IMR-90 (cell line): Measurements from ENCODE around the gene CIC. TPM values are rescaled to one million over a fixed set of nuclear protein-coding genes. Genes with fewer than 3 reads are reported as not detected.

Source experiments
- ATAC-seq: fragments of 200-7000 bp; cut with Tn5 transposase; 2 replicates; pipeline ENCODE4 v1.9.1; 2020; ENCODE audit warnings: low read depth, mild to moderate bottlenecking, moderate library complexity
- BruUV-seq: library from RNA; stranded (reverse); fragments of 400-500 nt; replicated peaks from 2 replicates; lab custom pipeline; 2021; lab: Mats Ljungman, UMichigan
- CTCF ChIA-PET: fragments of 300-600 bp; formaldehyde crosslinking; extraction: SDS; loops from one replicate; lab custom pipeline; 2021; ENCODE audit warnings: antibody characterized with exemption; lab: Yijun Ruan, JAX
- POLR2A ChIA-PET: fragments of 300-600 bp; sonication (Branson Sonifier 250); formaldehyde crosslinking; loops from one replicate; lab custom pipeline; 2022; ENCODE audit warnings: antibody characterized with exemption; ENCODE audit not compliant: unreplicated experiment; lab: Charles Lee
- DNase-seq: peaks from one replicate; pipeline ENCODE4 v3.0.0; 2013
- H2AFZ ChIP-seq: replicated peaks from 2 replicates; pipeline ENCODE3; 2013; ENCODE audit warnings: low read length, mild to moderate bottlenecking; ENCODE audit not compliant: poor library complexity
- H2AK5ac ChIP-seq: 2 replicates; pipeline ENCODE4 v1.6.1; 2013; ENCODE audit warnings: low read depth, low read length, inconsistent platforms
- H2AK9ac ChIP-seq: replicated peaks from 2 replicates; pipeline ENCODE3; 2013; ENCODE audit warnings: mild to moderate bottlenecking, low read depth, low read length, moderate library complexity; ENCODE audit not compliant: poor library complexity
- H2BK120ac ChIP-seq: 2 replicates; pipeline ENCODE4 v1.6.1; 2013; ENCODE audit warnings: low read depth, low read length, inconsistent platforms
- H2BK15ac ChIP-seq: 3 replicates; pipeline ENCODE4 v1.6.1; 2013; ENCODE audit warnings: low read depth, low read length, inconsistent platforms
- H2BK20ac ChIP-seq: 2 replicates; pipeline ENCODE4 v1.6.1; 2013; ENCODE audit warnings: low read depth, mild to moderate bottlenecking, inconsistent platforms, low read length, moderate library complexity
- H2BK5ac ChIP-seq: 2 replicates; pipeline ENCODE4 v1.6.1; 2013; ENCODE audit warnings: mild to moderate bottlenecking, low read depth, low read length, inconsistent platforms; ENCODE audit not compliant: poor library complexity, severe bottlenecking
- H3K14ac ChIP-seq: replicated peaks from 2 replicates; pipeline ENCODE4 v1.6.1; 2013; ENCODE audit warnings: low read depth, low read length, inconsistent platforms
- H3K18ac ChIP-seq: 2 replicates; pipeline ENCODE4 v1.6.1; 2013; ENCODE audit warnings: low read depth, low read length, control low read depth
- H3K23ac ChIP-seq: 2 replicates; pipeline ENCODE4 v1.6.1; 2013; ENCODE audit warnings: low read depth, low read length, inconsistent platforms
- H3K27ac ChIP-seq: 2 replicates; pipeline ENCODE4 v1.5.1; 2013; ENCODE audit warnings: mild to moderate bottlenecking, control low read depth, low read length; ENCODE audit not compliant: insufficient read depth
- H3K27me3 ChIP-seq: 2 replicates; pipeline ENCODE4 v1.6.1; 2013; ENCODE audit warnings: low read length; ENCODE audit not compliant: control insufficient read depth, insufficient read depth
- H3K36me3 ChIP-seq: 2 replicates; pipeline ENCODE4 v1.6.1; 2013; ENCODE audit warnings: low read length, mixed read lengths; ENCODE audit not compliant: control insufficient read depth, insufficient read depth
- H3K4ac ChIP-seq: 2 replicates; pipeline ENCODE4 v1.6.1; 2013; ENCODE audit warnings: low read depth, low read length, inconsistent platforms
- H3K4me1 ChIP-seq: 2 replicates; pipeline ENCODE4 v1.6.1; 2013; ENCODE audit warnings: low read length, mixed read lengths; ENCODE audit not compliant: control insufficient read depth, insufficient read depth
- H3K4me2 ChIP-seq: 2 replicates; pipeline ENCODE4 v1.6.1; 2013; ENCODE audit warnings: low read depth, mild to moderate bottlenecking, control low read depth, low read length, moderate library complexity
- H3K4me3 ChIP-seq: 2 replicates; pipeline ENCODE4 v1.5.1; 2013; ENCODE audit warnings: low read depth, mild to moderate bottlenecking, control low read depth, low read length, moderate library complexity; ENCODE audit not compliant: insufficient read depth
- H3K56ac ChIP-seq: 2 replicates; pipeline ENCODE4 v1.6.1; 2013; ENCODE audit warnings: low read length, inconsistent platforms; ENCODE audit not compliant: insufficient read depth; ENCODE audit errors: extremely low read depth
- H3K79me1 ChIP-seq, 2 experiments: 2 replicates each; pipeline ENCODE4 v1.6.1; 2013; ENCODE audit warnings: low read length in 2 of 2, inconsistent platforms in 1 of 2, low read depth in 1 of 2
- H3K9ac ChIP-seq: 2 replicates; pipeline ENCODE4 v1.6.1; 2013; ENCODE audit warnings: low read depth, low read length, control low read depth
- H3K9me1 ChIP-seq: 2 replicates; pipeline ENCODE4 v1.6.1; 2013; ENCODE audit warnings: low read length, inconsistent platforms; ENCODE audit not compliant: insufficient read depth
- H3K9me3 ChIP-seq: 2 replicates; pipeline ENCODE4 v1.6.1; 2013; ENCODE audit warnings: low read length; ENCODE audit not compliant: control insufficient read depth, insufficient read depth
- H4K20me1 ChIP-seq: 2 replicates; pipeline ENCODE4 v1.6.1; 2013; ENCODE audit warnings: low read length, inconsistent platforms; ENCODE audit not compliant: insufficient read depth
- H4K5ac ChIP-seq: 2 replicates; pipeline ENCODE4 v1.6.1; 2013; ENCODE audit warnings: mild to moderate bottlenecking, low read depth, low read length, control low read depth
- H4K8ac ChIP-seq, 2 experiments: 2 replicates each; pipeline ENCODE4 v1.6.1; 2013; ENCODE audit warnings: low read depth in 2 of 2, low read length in 2 of 2, control low read depth in 1 of 2, inconsistent platforms in 1 of 2
- H4K91ac ChIP-seq: 2 replicates; pipeline ENCODE4 v1.6.1; 2013; ENCODE audit warnings: low read depth, low read length, inconsistent platforms; ENCODE audit not compliant: insufficient read depth
- BHLHE40 ChIP-seq: fragments of 150-350 bp; IDR thresholded peaks from 2 replicates; pipeline ENCODE4 v1.6.1; 2016; ENCODE audit warnings: mild to moderate bottlenecking, low read depth, low read length
- CEBPB ChIP-seq: IDR thresholded peaks from 2 replicates; pipeline ENCODE4 v1.6.1; 2012; ENCODE audit warnings: low read depth, low read length, improper control_type of control experiment
- CHD1 ChIP-seq: IDR thresholded peaks from 2 replicates; pipeline ENCODE4 v1.6.1; 2012; ENCODE audit warnings: low read depth, low read length, improper control_type of control experiment
- RAD21 ChIP-seq: IDR thresholded peaks from 2 replicates; pipeline ENCODE4 v1.6.1; 2012; ENCODE audit warnings: low read length, improper control_type of control experiment
- RFX5 ChIP-seq: IDR thresholded peaks from 2 replicates; pipeline ENCODE4 v1.8.0; 2012; ENCODE audit warnings: low read depth, mild to moderate bottlenecking, low read length, moderate library complexity
- WGBS, 2 experiments: methylation state at CpG; one replicate each; pipeline versions ENCODE4 v1.1.5 to v1.1.7; 2013; ENCODE audit warnings: missing lambda C conversion rate in 2 of 2; ENCODE audit not compliant: insufficient read length in 1 of 2; ENCODE audit errors: extremely low coverage in 2 of 2; 5-methylcytosine and 5-hydroxymethylcytosine counted together
- dilution Hi-C: fragments of 300-500 bp; cut with HindIII; formaldehyde crosslinking; loops from one replicate; pipeline ENCODE4 v1.14.3; 2018; ENCODE audit warnings: low sequenced_read_pairs; ENCODE audit not compliant: unreplicated experiment
- in situ Hi-C: fragments of 300-500 bp; cut with MboI; formaldehyde crosslinking; loops from 3 replicates; pipeline ENCODE4 v1.14.3; 2019; ENCODE audit warnings: low sequenced_read_pairs, inconsistent platforms, mixed read lengths
- intact Hi-C: fragments of 100-400 bp; cut with micrococcal nuclease; formaldehyde crosslinking; loops from 2 replicates; pipeline ENCODE4 v1.10.0; 2022
- polyA plus RNA-seq, 3 experiments: library from polyadenylated mRNA; depleted of rRNA; stranded (reverse); fragments of >200 nt; gene quantifications; 2 replicates each; pipeline ENCODE4 v1.2.3, GENCODE V29; 2012; ENCODE audit warnings: low replicate concordance in 1 of 3
- total RNA-seq: library from RNA; depleted of rRNA; stranded (reverse); fragments of >200 nt; gene quantifications from 2 replicates; pipeline ENCODE4 v1.2.3, GENCODE V29; 2012

Gene CIC
- total and polyA plus RNA-seq, 2 of the 4 experiments (the other 2 are of a cell fraction) = 1.8 to 23.2 TPM

DNA sequence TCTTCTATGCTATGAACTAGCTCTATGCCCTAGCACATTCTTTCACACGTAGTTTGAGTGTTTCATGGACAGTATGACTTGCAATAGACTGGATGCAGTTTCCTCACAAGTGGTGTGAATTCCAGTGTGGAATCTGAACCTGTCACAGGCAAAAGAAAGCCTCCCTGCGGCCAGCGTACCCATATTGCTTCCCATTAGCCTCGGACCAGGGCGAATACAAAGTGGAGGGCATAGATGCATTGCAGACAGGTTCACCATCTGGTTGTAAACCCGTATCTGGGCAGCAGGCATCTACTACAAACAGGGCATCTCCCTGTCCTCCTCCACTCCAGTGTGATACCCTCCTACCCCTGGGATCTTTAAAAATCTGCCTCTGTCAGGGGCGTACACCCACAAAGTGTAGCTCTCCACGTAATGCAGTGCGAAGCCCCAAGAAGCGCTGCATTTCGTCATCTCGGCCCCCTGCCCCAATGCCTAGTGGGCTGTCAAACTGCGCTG, 1.4 kb upstream of the CIC start:
- peak overlapping the region; percentile 63 for H2AK9ac ChIP-seq
- 5% methylated on average over 10 of the region's 13 CpGs; no CpG with 5 or more reads in 1 of the 2 experiments for WGBS, 2 experiments
- peak overlapping the region; percentile 99 for H2AFZ ChIP-seq
- peak overlapping the region; percentile 58 for H3K9ac ChIP-seq
- DNase-seq (no peak), ATAC-seq (no peak)
- H4K5ac ChIP-seq = no peak overlapping the region; the same call in 1 of the 2 replicates
- H2BK5ac ChIP-seq = peak overlapping the region; percentile 40
- H4K20me1 ChIP-seq = no peaks in the 10 kb centered on the region
- peak overlapping the region; percentile 76 for H3K4me2 ChIP-seq
- H3K4me1 ChIP-seq = peaks cover 10% of the 10 kb centered on the region
- H3K4ac ChIP-seq = peak overlapping the region; percentile 71
- no peak overlapping the region; the same call in 1 of the 2 replicates for H2BK20ac ChIP-seq
- no peak overlapping the region for H3K18ac ChIP-seq
- peak overlapping the region; percentile 13 for H2BK120ac ChIP-seq
- no peak overlapping the region for H3K56ac ChIP-seq
- H4K91ac ChIP-seq = 0 out of 2 replicates have a peak overlapping the region, but pooled peaks have one; percentile 15
- H2AK5ac ChIP-seq = peak overlapping the region; percentile 56; the same call in 1 of the 2 replicates
- H3K36me3 ChIP-seq = no peaks in the 10 kb centered on the region
- no peaks in the 10 kb centered on the region for H3K9me3 ChIP-seq
- in situ Hi-C loops (no loop called here), intact Hi-C loops (no loop called here), dilution Hi-C loops (no loop called here)
- H3K14ac ChIP-seq = peak overlapping the region; percentile 67
- H3K27me3 ChIP-seq = no peaks in the 10 kb centered on the region
- peak overlapping the region; percentile 45 for H3K4me3 ChIP-seq
- peaks cover 4% of the 10 kb centered on the region for H3K9me1 ChIP-seq
- peak overlapping the region; percentile 69 for H3K23ac ChIP-seq
- POLR2A ChIA-PET = no interaction called here
- peak overlapping the region; percentile 17; the same call in 1 of the 3 replicates for H2BK15ac ChIP-seq
- CTCF ChIA-PET = no interaction called here
- peak overlapping the region; percentile 42 for H3K27ac ChIP-seq
- BruUV-seq = no TSS peak
- TF ChIP-seq CEBPB (no peak), RAD21 (no peak), BHLHE40 (no peak), CHD1 (no peak), RFX5 (no peak)
- H4K8ac ChIP-seq = peak overlapping the region; percentile 21 to 58; a peak in 2 of 4 replicates
- H3K79me1 ChIP-seq = peaks cover 15 to 29% of the 10 kb centered on the region in 2 experiments
